GM19035 (cell line): ENCODE results near the gene WDR27.

ENCODE experiments used
- ATAC-seq: cut with Tn5 transposase; IDR thresholded peaks from one replicate; pipeline ENCODE4 v1.9.1; 2021; ENCODE audit not compliant: unreplicated experiment

Gene WDR27

DNA sequence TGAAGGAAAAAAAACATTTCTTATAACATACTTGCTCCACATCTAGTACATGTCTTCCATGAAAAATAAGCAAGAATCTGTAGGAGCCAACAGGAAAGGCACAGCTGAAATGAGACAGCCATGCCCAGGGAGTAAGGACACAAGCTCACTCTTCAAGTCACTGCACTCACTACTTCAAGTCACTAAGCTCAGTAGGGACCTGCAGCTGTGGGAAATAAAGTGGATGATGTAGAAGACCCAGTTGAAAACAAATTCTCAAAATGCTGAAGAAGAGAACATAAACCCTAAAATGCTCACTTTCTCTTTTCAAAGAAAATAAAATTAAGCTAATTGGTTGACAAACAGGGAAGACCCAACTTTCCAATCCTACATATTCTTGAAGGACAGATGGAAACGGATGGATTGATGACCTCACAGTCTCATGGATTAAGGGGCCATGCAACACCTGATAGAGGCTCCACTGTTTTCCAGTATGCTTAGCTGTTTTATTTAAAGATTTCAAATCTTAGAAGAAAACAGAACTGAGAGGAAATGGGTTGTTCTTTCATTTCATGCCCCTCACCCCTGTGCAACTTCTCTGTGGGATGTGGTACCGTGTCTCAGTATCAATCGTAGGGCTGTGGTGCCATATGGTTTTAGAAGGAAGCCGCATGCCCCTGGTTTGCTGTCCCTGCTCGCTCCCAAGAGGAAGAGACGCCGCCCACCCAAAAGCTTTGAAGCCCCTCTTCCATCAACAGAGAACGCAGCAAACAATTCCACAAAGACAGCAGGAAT, 133.3 kb downstream of the WDR27 start:
- ATAC-seq = no peak

DNA sequence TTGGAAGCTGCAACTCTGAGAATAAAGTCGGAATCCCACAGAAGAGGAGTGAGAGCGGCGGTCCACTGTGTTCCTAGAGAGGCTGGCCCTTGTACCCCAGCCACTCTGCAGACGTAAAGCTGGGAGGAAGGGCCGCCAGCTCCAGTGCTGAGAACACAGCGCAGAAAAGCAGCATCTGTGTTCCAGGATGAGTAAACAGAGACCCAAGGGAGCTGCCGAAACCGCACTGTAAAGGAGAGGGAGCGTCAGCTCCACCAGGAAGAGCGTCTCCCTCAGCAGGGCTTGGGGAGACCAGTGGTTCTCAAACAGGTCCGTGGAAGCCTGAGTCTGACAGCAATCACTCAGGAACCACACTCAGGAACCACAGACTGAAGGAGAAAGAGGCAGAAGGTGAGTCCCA, 134.0 kb downstream of the WDR27 start:
- ATAC-seq = no peak

DNA sequence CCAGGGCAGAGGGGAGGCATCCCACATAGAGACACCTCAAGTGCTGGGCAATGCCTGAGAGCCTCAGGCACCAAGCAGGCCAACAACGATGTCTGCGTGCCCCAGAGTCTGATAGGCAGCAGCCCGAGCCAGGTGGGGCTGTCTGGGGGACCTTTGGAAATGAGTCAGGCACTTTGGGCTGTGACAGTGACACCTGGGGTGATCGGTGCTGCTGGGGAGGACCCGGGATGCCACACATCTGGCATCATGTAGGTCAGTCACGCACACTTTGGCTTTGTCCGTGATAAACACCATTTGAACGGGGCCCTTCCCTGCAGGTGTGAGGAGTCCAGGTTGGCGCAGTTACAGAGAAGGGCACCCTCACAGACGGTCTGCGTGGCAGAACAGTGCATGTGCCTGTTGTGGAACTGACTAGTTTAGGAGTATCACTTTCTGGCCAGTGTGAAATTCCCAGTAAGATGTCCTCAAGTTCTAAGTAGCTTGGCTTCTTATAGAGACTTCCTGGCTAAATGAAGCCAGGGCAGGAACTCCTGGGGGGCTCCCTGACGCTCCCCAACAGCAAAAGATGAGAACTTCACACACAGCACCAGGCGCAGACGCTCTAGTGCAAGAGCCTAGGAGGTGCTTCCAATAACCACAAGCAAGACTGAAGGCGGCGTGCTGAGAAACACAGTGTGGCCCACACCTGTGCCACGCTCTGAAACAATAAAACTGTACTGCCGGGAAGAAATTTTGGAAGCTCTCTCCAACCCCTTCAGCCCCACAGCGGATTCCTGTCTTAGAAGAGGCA, 134.7 kb downstream of the WDR27 start:
- ATAC-seq = no peak

DNA sequence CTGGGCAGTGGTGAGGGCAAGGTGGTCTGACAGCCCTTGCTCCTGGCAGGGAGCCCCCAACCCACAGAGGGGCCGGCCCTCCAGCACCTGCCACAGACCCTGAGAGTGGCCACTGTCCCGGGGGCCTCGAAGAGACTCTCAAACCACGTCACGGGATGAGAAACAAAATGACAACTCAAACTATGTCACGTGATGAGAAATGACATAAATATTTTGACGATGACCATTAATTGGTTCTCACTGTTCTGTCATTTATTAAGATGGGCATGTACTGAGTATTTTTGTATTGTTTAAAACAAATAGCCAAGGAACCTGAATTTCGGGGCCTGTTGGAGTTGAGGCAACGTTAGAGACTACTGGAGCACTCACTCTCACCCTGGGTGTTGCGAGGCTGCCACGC, 135.5 kb downstream of the WDR27 start:
- no peak for ATAC-seq

DNA sequence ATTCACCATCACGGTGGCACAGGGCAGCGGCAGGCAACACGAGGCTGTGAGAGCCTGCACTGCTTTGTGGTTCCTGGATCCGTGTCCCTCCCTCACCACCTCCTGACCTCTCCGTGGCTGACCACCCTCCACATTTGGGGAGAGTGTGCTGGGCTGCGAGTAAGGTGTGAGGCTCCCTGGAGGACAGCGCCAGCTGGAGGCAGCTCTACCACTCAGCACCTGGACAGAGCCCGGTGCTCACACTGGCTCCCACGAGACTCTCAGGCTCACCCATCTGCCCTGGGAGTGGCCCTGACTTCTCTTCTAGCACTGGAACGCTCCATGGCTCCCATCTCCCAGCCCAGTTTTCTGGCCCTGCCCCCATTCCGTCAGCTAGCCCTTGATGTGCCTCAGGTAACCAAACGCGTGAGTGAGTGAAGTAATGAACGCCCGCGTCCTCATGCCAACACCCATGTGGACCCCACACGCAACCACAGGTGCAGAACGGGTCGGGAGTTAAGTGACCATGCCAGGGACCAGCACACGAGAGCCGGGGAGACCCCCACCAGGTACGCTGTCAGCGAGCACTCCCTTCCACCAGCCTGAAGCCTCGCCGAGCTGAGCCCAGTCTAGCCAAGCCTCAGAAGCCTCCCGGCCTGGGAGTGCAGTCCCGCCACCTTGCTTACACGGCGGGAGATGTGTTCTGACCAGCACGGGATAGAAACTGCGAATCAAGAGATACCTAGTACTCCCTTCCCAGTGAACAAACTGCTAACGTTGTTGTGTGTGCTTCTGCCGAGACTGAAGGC, 137.2 kb downstream of the WDR27 start:
- no peak for ATAC-seq

DNA sequence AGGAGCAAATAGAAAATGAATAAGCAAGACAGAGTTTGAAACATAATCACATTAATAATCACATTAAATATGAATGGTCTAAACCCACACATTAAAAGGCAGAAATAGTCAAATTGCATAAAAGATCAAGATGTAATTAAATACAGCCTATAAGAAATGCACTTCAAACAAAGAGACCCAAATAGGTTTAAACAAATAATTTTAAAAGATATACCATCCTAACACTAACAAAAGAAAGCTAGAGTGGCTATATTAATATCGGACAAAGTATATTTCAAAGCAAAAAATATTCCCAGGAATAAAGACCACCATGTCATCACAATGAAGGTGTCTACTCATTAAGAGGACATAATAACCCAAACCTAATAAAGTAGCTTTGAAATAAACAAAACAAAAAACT, 140.2 kb downstream of the WDR27 start:
- ATAC-seq = no peak

DNA sequence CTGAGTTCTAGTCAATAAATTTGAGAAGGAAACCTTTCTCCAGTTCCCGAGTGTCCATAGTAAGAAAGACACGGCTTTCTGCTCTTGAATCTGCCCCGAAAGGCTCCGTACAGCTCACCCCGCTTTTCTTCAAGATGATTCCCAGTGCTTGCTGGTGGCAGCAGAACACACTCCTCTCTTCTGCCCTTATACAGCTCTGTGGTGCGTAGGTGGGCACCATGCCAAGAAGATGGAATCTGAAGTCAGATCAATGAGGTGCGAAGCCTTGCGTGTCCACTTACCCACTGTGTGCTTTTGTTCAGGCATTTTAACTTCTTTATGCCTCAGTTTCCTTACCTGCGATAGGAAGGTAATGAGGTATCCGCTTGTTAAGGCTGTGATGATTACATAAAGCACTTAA, 142.2 kb downstream of the WDR27 start:
- no peak for ATAC-seq

DNA sequence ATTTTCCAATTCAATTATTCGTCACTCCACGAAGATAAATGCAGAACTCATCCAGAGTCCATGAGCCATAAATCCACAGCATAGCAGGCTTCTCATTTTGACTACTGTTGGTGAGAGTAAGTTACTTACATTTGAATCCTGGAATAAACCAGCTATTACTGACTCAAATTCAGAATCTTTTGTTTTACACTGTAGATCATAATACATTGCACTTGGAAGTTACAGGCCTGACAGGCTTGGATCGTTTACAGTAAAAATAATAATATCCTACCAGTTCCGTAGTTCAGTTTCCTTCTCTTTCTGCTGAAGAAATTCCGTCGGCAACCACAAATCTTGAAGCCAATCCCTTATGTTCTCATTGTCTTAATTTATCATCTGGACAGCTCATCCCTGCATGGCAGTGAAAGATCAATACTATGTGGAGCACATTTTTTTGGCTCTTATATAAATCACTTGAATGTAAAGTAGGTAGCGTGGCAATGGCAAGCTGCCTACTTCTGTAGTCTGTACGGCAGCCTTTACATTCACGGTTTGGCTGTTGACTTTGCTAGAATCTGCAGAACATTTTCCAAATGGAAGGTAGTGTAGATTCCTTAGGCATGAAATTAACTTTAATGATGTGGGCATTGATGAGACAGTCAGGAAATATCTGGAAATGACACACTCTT, 142.9 kb downstream of the WDR27 start:
- ATAC-seq = no peak

DNA sequence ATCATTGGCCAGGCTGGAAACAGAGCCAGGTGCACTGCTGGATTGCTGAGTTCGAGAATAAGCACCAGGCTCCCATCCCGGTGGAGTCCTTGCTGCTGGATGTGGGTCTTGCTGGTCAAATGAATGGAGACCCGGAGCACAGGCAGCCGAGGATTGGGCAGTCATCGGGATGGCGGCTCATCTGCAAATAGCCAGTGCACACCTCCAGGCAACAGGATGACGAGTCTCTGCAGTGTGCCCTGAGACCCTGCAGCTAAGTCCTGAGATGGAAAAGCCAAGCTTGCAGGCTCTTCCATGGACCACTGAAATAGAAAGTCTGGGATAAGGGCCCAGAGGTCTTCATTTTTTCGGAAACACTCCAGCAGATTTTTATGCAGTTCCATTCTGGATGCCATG, 143.5 kb downstream of the WDR27 start:
- ATAC-seq = no peak

DNA sequence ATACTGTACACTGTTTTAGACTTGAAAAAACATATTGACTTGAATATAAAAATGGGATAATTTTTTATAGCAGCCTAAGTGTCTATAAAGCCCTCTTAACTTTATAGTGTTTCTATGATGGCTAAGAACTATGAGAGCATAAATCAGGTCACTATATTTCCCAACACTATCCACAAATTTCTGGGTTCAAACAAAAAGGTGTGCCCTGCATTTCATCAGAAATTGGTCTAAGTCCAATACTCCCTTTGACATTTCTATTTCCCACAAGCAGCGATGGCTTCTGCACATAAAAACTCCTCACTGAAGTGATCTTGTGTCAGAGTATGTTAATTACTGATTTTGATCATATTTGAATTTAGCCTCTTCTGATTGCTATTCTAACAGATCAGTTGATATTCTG, 143.9 kb downstream of the WDR27 start:
- no peak for ATAC-seq

DNA sequence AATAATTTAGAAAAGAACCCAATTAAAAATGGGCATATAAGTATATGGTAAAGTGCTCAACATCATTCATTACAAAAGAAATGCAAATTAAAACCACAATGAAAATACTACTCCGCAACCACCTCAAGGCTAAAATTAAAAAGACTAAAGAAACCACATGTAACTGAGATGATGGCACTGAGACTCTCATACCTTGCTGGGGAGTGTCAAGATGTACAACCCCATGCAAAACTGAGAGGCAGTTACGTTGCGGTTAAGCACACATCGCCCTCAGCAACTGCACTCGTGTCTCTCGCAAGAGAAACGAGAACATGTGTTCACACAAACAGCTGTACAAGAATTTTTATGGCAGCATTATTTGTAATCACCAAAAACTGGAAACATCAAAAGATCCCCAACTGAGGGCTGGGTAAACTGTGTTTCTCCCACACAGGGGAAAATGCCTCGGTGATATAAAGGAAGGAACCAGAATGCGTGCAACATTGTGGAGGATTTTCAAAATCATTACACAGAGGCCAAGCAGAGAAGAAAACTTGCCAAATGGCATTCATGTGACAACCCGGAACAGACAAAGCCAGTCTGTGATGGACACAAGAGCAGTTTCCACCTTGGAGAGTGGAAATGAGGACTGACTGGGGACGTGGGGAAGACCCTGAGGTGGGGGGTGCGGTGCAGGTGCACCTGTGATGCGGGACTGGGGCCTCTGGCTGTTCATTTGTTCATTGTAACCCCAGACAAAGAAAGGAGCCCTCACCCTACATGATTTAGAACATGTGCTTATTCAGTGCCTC, 144.9 kb downstream of the WDR27 start:
- peak; percentile 99 for ATAC-seq

DNA sequence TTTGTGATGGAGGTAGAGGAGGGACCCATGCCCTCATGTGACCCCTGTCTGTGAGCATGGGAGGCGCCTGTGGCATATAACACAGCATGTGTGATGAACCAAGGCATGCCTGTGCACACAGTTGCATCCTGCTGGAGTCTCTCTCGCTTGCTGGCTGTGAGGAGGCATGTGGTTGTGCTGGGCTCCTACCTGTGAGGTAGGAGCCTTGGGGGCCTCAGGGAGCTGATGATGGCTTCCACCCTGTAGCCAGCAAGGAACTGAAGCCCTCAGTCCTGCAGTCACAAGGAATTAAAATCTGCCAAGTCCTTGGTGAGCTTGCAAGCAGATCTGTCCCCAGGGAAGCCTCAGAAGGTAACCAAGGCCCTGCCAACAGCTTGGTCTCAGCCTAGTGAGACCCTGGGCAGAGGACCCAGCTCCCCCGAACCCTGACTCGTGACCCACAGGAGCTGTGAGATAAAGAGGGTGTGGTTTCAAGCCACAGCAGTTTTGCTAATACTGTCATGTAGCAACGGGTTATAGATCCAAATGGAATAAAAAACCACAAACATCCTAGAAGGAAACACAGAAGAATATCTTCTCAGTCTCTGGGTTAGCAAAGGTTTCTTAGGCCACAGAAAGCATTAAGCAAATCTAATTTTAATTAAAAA, 145.7 kb downstream of the WDR27 start:
- ATAC-seq = no peak

DNA sequence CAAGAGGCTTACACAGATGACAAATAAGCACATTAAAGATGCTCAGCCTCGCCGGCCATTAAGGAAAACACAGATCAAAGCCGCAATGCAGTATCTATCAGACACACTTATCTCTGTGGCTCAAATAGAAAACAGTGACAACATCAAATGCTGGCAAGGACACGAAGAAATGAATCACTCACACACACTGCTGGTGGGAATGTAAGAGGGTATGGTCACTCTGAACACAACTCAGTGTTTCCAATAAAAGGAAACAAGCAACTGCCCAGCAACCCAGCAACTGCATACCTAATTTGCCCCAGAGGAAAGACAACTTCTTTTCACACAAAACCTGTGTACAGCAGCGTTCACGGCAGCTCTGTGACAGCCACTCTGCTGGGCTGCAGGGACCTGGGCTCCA, 155.8 kb downstream of the WDR27 start:
- ATAC-seq = no peak

DNA sequence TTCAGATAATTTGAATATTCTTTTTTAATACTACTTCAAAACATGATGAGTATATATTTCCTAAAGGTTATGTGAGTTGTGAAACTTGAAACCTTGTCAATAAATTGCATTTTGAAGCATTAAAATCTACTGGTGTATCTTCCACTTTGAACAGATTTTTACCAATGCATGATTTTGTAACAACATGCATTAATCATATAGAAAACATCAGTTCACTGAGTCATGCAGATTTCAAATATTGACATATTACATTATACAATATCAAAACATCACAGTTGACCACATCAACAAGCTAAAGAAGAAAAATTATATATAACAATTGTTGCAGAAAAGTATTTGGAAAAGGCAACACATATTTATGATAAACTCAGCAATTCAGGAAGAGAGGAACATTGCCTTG, 158.1 kb downstream of the WDR27 start:
- no peak for ATAC-seq

DNA sequence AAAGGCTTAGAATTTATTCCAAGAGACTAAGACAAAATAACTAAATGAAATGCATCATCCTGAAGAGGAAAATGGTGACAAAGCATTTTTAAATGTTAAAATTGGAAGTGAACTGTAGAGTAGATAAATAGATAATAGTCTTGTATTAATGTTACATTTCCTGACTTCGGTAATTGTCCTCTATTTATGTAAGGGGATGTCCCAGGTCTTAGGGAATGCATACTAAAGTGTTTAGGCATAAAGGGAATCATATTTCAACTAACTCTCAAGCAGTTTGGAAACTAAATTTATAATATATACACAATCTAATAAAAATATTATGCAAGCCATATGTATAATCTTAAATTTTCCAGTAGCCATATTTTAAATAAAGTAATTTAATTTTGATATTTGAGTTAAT, 159.3 kb downstream of the WDR27 start:
- no peak for ATAC-seq

DNA sequence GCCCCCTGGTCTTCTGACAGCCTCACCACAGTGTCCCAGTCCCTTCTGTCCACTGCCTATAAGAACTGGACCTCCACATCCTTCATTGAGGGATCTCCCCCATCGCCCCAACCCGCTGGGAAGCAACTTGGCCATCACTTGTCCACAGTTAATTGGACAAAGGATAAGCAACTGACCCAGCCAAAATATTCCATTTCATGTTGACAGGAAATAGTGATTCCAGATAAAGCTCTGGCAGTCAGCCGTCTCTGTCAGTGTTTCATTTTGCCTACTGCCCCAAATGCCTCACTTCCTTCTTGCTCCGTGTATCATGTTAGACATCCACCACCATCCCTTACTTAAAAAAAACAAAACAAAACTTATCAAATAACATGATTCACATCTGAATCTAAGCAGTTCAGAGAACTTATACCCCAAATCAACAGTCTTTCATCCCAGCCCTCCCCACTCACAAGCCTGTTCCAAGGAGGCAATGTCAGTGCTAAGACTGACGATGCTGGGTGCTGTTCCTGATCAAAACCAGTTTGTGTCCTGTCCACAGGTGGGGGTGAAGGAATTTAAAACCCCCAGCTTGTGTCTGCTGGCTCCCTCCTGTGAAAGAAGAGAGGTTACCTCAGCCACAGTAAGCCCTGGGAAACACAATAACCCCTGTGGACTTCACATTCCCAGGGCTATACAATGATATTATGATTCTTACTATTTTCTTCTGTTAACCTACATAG, 162.5 kb downstream of the WDR27 start:
- no peak for ATAC-seq

DNA sequence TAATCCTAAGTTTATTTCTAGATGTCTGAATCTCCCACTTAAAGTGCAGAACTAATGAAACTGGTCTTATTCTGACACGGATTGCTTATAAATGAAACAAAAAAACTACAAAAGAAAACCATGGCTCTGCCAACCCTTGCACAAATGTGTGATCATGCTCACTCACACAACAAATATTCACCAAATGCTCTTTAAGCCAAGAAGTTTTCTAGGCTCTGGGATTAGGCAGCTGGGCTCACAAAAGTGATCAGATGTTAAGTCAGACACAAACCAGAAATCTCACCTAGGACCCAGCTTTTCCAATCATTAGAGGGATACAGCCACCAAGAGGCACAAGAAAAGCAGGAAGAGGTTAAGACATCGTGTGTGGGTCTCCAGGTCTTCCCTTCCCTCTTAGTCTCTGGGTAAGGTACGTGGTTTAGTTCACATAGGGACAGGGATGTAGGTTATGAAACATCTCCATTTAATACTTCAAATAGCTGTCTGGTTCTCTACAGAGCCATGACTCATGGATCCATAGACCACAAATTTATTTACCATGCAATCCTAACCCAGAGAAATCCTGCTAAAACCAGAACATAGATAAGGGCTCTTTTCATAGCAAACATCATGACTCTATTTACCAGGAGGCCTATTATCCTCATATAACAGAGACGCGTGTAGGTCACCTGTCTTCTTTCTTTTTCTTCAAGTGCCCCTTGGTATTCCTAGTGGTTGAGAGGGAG, 165.2 kb downstream of the WDR27 start:
- ATAC-seq = no peak

DNA sequence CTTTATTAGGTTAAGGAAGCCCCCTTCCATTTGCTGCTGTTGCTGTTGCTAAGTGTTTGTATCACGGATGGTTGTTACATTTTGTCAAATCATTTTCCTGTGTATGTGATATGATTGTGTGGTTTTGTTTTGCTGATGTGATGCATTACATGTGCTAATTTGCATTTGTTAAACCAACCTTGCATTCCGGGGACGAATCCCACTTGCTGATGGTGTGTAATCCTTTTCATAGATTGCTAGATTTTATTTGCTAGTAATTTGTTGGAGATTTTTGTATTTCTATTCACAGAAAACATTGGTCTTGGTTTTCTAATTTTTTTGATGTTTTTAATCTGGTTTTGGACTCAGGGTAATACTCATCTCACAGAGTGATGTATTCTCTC, 167.8 kb downstream of the WDR27 start:
- ATAC-seq = no peak
